WERI-Rb-1 (cell line): ENCODE results near the gene ANXA2.

Source experiments
- DNase-seq: peaks from one replicate; pipeline ENCODE4 v3.0.0-alpha.2; 2020
- H3K27ac ChIP-seq: fragments of 250-450 bp; sonication (Bioruptor Pico); 2 replicates; pipeline ENCODE4 v1.5.1; 2020; ENCODE audit warnings: mild to moderate bottlenecking, moderate library complexity
- H3K27me3 ChIP-seq: fragments of 250-450 bp; sonication (Bioruptor Pico); 2 replicates; pipeline ENCODE4 v1.5.1; 2021; ENCODE audit warnings: mild to moderate bottlenecking, low read depth, moderate library complexity; ENCODE audit not compliant: insufficient read depth, severe bottlenecking
- H3K36me3 ChIP-seq: fragments of 250-450 bp; sonication (Bioruptor Pico); 2 replicates; pipeline ENCODE4 v1.5.1; 2020; ENCODE audit warnings: mild to moderate bottlenecking, moderate library complexity
- H3K4me3 ChIP-seq: 2 replicates; pipeline ENCODE4 v1.5.1; 2011; ENCODE audit warnings: low read depth, mild to moderate bottlenecking, control low read depth, low read length
- H3K9me3 ChIP-seq: fragments of 250-450 bp; sonication (Bioruptor Pico); 2 replicates; pipeline ENCODE4 v1.5.1; 2021; ENCODE audit warnings: mild to moderate bottlenecking, moderate library complexity; ENCODE audit not compliant: severe bottlenecking
- CTCF ChIP-seq: IDR thresholded peaks from 2 replicates; pipeline ENCODE4 v1.5.1; 2011; ENCODE audit warnings: low read depth, mild to moderate bottlenecking, control low read depth, inconsistent platforms, low read length

Gene ANXA2

DNA sequence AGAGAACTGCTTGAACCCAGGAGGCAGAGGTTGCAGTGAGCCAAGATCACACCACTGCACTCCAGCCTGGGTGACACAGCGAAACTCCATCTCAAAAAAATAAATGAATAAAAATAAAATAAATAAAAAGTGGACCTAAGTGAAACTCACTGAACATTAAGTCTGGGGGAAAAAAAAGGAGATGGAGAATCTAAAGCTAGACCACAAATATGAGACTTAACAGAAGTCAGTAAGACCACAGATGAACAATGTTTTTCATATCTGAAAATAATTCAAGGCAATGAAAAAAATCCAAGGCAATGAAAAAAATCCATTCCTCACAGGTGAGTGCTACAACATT is 18.6 kb downstream of the ANXA2 start:
- Histone ChIP-seq H3K4me3 (no peak overlapping the region), H3K27ac (no peak overlapping the region), H3K9me3 (no peaks in the 10 kb centered on the region), H3K36me3 (no peaks in the 10 kb centered on the region), H3K27me3 (no peaks in the 10 kb centered on the region)
- TF ChIP-seq CTCF, result no peak
- DNase-seq, result no peak

DNA sequence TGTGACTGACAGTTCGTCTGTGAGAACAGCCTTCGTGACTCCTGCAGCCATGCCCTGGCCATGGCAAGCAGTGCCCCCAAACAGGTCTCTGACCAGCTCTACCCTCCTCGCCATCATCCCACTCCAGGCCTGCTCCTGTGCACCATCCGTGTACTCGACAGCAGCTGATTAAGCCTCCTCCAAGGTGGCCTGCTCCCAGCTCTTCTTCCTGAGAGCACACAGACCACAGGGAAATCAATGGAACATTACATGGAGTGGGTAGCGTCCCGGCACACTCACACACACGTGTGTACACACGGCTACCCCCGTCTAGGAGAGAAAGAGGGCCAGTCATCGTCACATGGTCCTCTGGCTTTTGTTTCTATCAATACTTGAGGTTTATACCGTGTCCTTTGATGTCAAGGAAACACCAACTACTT is 21.1 kb downstream of the ANXA2 start:
- Histone ChIP-seq H3K27me3 (no peaks in the 10 kb centered on the region), H3K9me3 (no peaks in the 10 kb centered on the region), H3K36me3 (no peaks in the 10 kb centered on the region), H3K4me3 (no peak overlapping the region), H3K27ac (no peak overlapping the region)
- DNase-seq, result no peak
- TF ChIP-seq CTCF, result no peak

GRCh38 chr15:60375306-60375705 is 22.5 kb downstream of the ANXA2 start:
- no peak overlapping the region for H3K4me3 ChIP-seq
- H3K9me3 ChIP-seq, result no peaks in the 10 kb centered on the region
- H3K36me3 ChIP-seq, result no peaks in the 10 kb centered on the region
- DNase-seq, result no peak
- H3K27me3 ChIP-seq, result no peaks in the 10 kb centered on the region
- TF ChIP-seq CTCF, result no peak
- H3K27ac ChIP-seq, result no peak overlapping the region; the same call in 1 of the 2 replicates

- no peaks in the 10 kb centered on the region for H3K27me3 ChIP-seq
- no peaks in the 10 kb centered on the region for H3K36me3 ChIP-seq
- H3K9me3 ChIP-seq, result no peaks in the 10 kb centered on the region
- TF ChIP-seq CTCF, result no peak
- no peak overlapping the region for H3K4me3 ChIP-seq
- DNase-seq, result no peak
- peak overlapping the region; percentile 8 for H3K27ac ChIP-seq
These were observed 23.1 kb downstream of the ANXA2 start for GRCh38 chr15:60374628-60375081.

GRCh38 chr15:60374209-60374608 is 23.6 kb downstream of the ANXA2 start:
- no peak for TF ChIP-seq CTCF
- DNase-seq, result no peak
- no peaks in the 10 kb centered on the region for H3K36me3 ChIP-seq
- H3K9me3 ChIP-seq, result no peaks in the 10 kb centered on the region
- H3K27me3 ChIP-seq, result no peaks in the 10 kb centered on the region
- H3K27ac ChIP-seq, result peak overlapping the region; percentile 8
- H3K4me3 ChIP-seq, result no peak overlapping the region

DNA sequence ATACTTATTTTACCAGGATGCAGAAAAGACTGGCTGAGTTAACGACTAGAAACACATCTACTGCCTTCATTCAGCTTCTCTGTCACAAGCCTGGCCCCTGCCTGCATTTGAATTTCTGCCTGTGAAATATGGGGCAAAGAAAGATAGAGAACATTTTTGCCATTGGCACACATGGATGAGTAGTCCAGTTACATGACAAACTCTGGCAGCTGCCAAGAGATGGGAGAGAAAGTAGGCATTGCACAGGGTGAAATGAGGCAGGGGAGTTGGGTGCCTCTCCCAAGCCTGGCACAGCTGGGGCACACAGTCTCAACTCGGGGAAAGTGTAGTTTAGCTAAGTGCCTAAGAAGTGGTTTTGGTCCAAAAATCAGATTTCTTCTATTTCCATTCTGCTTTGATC is 24.0 kb downstream of the ANXA2 start:
- H3K36me3 ChIP-seq, result no peaks in the 10 kb centered on the region
- H3K27ac ChIP-seq, result no peak overlapping the region
- no peaks in the 10 kb centered on the region for H3K27me3 ChIP-seq
- no peaks in the 10 kb centered on the region for H3K9me3 ChIP-seq
- TF ChIP-seq CTCF, result no peak
- H3K4me3 ChIP-seq, result no peak overlapping the region
- no peak for DNase-seq
